Keratinocyte (primary cell): ENCODE measurements around the gene TMEM39B. TPM values are rescaled to one million over a fixed set of nuclear protein-coding genes. Genes with fewer than 3 reads are reported as not detected.
A peak's percentile ranks its signal among the peaks of the same experiment; 100 is the strongest.

Experiments
- DNase-seq: peaks from one replicate; pipeline ENCODE4 v3.0.0-alpha.2; 2011; ENCODE audit warnings: low read depth, missing footprints, low spot score
- FAIRE-seq: peaks from 2 replicates; lab custom pipeline; 2011; peaks lifted over from hg19 to GRCh38; lab: Jason Lieb, UNC
- H2AFZ ChIP-seq: 2 replicates; pipeline ENCODE4 v1.6.0; 2012; ENCODE audit warnings: low read length, control low read depth, inconsistent platforms; ENCODE audit not compliant: control insufficient read depth
- H3K27ac ChIP-seq: 2 replicates; pipeline ENCODE4 v1.5.1; 2011; ENCODE audit warnings: low read length; ENCODE audit not compliant: control insufficient read depth, insufficient read depth
- H3K27me3 ChIP-seq: 3 replicates; pipeline ENCODE4 v1.6.0; 2011; ENCODE audit warnings: low read length; ENCODE audit not compliant: control insufficient read depth, insufficient read depth; ENCODE audit errors: extremely low read depth
- H3K36me3 ChIP-seq, 2 experiments: 2 replicates in 1 of 2; 3 replicates in 1 of 2; pipeline ENCODE4 v1.5.1; 2011; ENCODE audit warnings: low read length in 2 of 2, mild to moderate bottlenecking in 1 of 2; ENCODE audit not compliant: control insufficient read depth in 2 of 2, insufficient read depth in 2 of 2; ENCODE audit errors: extremely low read depth in 1 of 2
- H3K4me1 ChIP-seq: 3 replicates; pipeline ENCODE4 v1.5.1; 2011; ENCODE audit warnings: low read length; ENCODE audit not compliant: control insufficient read depth, insufficient read depth; ENCODE audit errors: extremely low read depth
- H3K4me2 ChIP-seq: 3 replicates; pipeline ENCODE4 v1.6.0; 2011; ENCODE audit warnings: low read depth, low read length; ENCODE audit not compliant: control insufficient read depth, insufficient read depth; ENCODE audit errors: extremely low read depth
- H3K4me3 ChIP-seq, 3 experiments: fragments of 200-600 bp in 1 of 3; sonication (generic) in 1 of 3; 2 replicates in 2 of 3; 3 replicates in 1 of 3; pipeline ENCODE4 v1.5.1; 2011 to 2016; ENCODE audit warnings: low read length in 3 of 3, mild to moderate bottlenecking in 3 of 3, control low read depth in 2 of 3, inconsistent platforms in 1 of 3, low read depth in 1 of 3, mixed read lengths in 1 of 3, mixed run types in 1 of 3, moderate library complexity in 1 of 3; ENCODE audit not compliant: control insufficient read depth in 2 of 3, insufficient read depth in 2 of 3; ENCODE audit errors: extremely low read depth in 1 of 3
- H3K79me2 ChIP-seq: 2 replicates; pipeline ENCODE4 v1.6.0; 2012; ENCODE audit warnings: low read length; ENCODE audit not compliant: control insufficient read depth, insufficient read depth
- H3K9ac ChIP-seq: 3 replicates; pipeline ENCODE4 v1.6.0; 2011; ENCODE audit warnings: low read length; ENCODE audit not compliant: control insufficient read depth, insufficient read depth; ENCODE audit errors: extremely low read depth
- H3K9me1 ChIP-seq: 3 replicates; pipeline ENCODE4 v1.6.0; 2011; ENCODE audit warnings: low read length; ENCODE audit not compliant: control insufficient read depth, insufficient read depth; ENCODE audit errors: extremely low read depth
- H3K9me3 ChIP-seq: 2 replicates; pipeline ENCODE4 v1.5.1; 2012; ENCODE audit warnings: low read depth, low read length; ENCODE audit not compliant: control insufficient read depth
- H4K20me1 ChIP-seq: 3 replicates; pipeline ENCODE4 v1.6.0; 2011; ENCODE audit warnings: low read length; ENCODE audit not compliant: control insufficient read depth, insufficient read depth; ENCODE audit errors: extremely low read depth
- CTCF ChIP-seq, 3 experiments: IDR thresholded peaks in 1 of 3; conservative IDR thresholded peaks in 1 of 3; optimal IDR thresholded peaks in 1 of 3; 2 replicates in 2 of 3; 3 replicates in 1 of 3; pipeline versions ENCODE3 to v1.5.1; 2011; ENCODE audit warnings: low read length in 3 of 3, mild to moderate bottlenecking in 3 of 3, moderate library complexity in 2 of 3, control low read depth in 1 of 3, inconsistent platforms in 1 of 3; ENCODE audit not compliant: insufficient read depth in 2 of 3; ENCODE audit errors: extremely low read depth in 1 of 3
- EZH2 ChIP-seq: IDR thresholded peaks from one replicate; pipeline ENCODE4 v1.6.1; 2012; ENCODE audit warnings: inconsistent platforms, mild to moderate bottlenecking, low read length, moderate library complexity
- dilution Hi-C: fragments of 300-500 bp; cut with MboI; formaldehyde crosslinking; loops from one replicate; pipeline ENCODE4 v1.7.0; 2020; ENCODE audit warnings: low sequenced_read_pairs; ENCODE audit not compliant: extremely low pct_ligation_motif_present
- polyA plus RNA-seq, 5 experiments: library from polyadenylated mRNA; depleted of rRNA in 3 of 5; stranded (reverse) in 3 of 5; stranded (forward) in 1 of 5; unstranded in 1 of 5; fragments of >200 nt; gene quantifications; 1 replicate in 1 of 5; 2 replicates in 3 of 5; 3 replicates in 1 of 5; pipeline versions ENCODE4 v1.2.1 to v1.2.3, GENCODE V29; 2011 to 2012; ENCODE audit warnings: missing spikeins in 2 of 5, low read depth in 1 of 5, low replicate concordance in 1 of 5

Gene TMEM39B
- polyA plus RNA-seq, 1 donor (not counting 4 experiments of a cell fraction or from before 2014, with no cell fraction given), result 6.8 TPM

DNA sequence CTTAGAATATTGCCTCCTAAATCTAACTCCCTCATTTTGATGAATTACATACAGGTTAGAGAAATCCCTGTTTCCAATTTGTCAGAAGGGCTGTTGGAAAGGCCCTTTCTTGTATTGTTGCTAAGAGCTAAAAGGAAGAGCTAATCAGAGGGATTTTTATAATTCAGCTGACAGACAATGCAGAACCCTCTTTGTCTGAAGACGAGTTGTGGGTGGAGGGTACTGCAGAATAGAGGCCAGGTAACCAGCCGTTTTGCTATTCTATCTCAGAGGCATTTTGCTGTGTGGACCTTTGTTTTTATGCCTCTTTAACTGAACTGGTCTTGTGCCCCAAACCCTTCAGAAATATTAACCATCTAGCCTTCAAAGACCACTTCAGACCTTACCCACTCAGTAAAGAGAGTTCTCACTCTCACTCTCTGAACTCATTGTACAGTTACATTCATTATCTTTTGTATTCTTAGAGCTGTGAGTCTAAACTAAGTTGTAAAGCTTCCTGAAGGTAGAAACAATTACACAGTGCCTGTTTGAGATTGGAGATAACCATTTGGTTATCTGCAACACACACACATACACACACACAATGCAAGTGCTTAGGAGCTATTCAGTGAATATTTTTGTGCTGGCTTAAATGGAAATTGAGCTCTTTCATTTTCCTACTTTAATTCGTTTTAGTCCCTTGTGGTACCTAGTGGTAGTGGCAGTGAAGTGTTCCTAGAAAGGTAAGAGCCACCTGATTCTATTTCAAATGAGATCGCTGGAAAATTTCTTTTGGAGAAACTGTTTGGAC lies 54.9 kb downstream of the TMEM39B start:
- dilution Hi-C loops, result no loop called here
- Histone ChIP-seq H3K4me1 (peaks cover 5% of the 10 kb centered on the region), H3K27me3 (no peaks in the 10 kb centered on the region), H3K27ac (no peak overlapping the region), H2AFZ (no peak overlapping the region), H3K79me2 (peaks cover 81% of the 10 kb centered on the region), H3K4me2 (no peak overlapping the region), H3K9ac (no peak overlapping the region), H3K9me1 (no peaks in the 10 kb centered on the region), H3K9me3 (no peaks in the 10 kb centered on the region), H3K4me3 (no peak overlapping the region), H3K36me3 (peaks cover 2 to 3% of the 10 kb centered on the region in 2 experiments), H4K20me1 (peaks cover 8% of the 10 kb centered on the region)
- TF ChIP-seq CTCF (optimal IDR thresholded peaks at IDR 0.05 in 1 of 3, IDR thresholded peaks at IDR 0.05 in 1 of 3, conservative IDR thresholded peaks at IDR 0.05 in 1 of 3; ENCODE audit: extremely low read depth in 1 of 3, insufficient read depth in 2 of 3, low read length in 3 of 3) (peak in 1 of 3 experiments; percentile 13), EZH2 (no peak)
- DNase-seq, result no peak
- FAIRE-seq, result peak; percentile 43

DNA sequence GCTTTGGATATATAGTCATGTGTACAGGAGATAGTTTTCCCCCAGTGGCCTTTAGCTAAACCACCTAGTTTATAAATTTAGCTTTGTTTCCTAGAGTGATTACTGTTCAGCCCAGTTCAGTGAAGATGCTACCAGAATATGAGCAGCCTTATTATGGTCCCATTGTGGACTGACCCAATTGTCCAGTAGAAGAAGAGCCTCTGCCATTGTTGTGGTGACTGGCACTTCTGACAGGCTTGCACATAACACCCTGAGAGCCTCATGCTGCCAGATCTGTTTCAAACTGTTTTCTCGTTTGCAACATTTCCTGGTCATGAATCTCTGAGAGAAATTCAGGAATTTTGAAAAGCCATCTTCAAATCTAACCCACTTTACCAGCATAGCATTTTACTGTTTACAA lies 55.7 kb downstream of the TMEM39B start:
- dilution Hi-C loops, result no loop called here
- Histone ChIP-seq H3K4me2 (no peak overlapping the region), H4K20me1 (peaks cover 10% of the 10 kb centered on the region)

More for the DNA sequence above, 55.7 kb downstream of the TMEM39B start:
- Histone ChIP-seq H3K36me3 (peaks cover 2 to 3% of the 10 kb centered on the region in 2 experiments), H3K4me3 (no peak overlapping the region), H3K79me2 (peaks cover 73% of the 10 kb centered on the region), H3K4me1 (peaks cover 9% of the 10 kb centered on the region), H2AFZ (no peak overlapping the region), H3K27me3 (no peaks in the 10 kb centered on the region), H3K27ac (no peak overlapping the region), H3K9ac (no peak overlapping the region), H3K9me1 (no peaks in the 10 kb centered on the region), H3K9me3 (no peaks in the 10 kb centered on the region)
- FAIRE-seq (no peak), DNase-seq (no peak)
- TF ChIP-seq CTCF (optimal IDR thresholded peaks at IDR 0.05 in 1 of 3, IDR thresholded peaks at IDR 0.05 in 1 of 3, conservative IDR thresholded peaks at IDR 0.05 in 1 of 3; ENCODE audit: extremely low read depth in 1 of 3, insufficient read depth in 2 of 3, low read length in 3 of 3), result no peak
- TF ChIP-seq EZH2, result no peak
